GM18519 (cell line): ENCODE data around the gene GGCX.

ENCODE experiments used
- ATAC-seq: cut with Tn5 transposase; IDR thresholded peaks from one replicate; pipeline ENCODE4 v1.9.1; 2021; ENCODE audit warnings: mild to moderate bottlenecking, moderate library complexity; ENCODE audit not compliant: unreplicated experiment, low FRiP score

Gene GGCX

DNA sequence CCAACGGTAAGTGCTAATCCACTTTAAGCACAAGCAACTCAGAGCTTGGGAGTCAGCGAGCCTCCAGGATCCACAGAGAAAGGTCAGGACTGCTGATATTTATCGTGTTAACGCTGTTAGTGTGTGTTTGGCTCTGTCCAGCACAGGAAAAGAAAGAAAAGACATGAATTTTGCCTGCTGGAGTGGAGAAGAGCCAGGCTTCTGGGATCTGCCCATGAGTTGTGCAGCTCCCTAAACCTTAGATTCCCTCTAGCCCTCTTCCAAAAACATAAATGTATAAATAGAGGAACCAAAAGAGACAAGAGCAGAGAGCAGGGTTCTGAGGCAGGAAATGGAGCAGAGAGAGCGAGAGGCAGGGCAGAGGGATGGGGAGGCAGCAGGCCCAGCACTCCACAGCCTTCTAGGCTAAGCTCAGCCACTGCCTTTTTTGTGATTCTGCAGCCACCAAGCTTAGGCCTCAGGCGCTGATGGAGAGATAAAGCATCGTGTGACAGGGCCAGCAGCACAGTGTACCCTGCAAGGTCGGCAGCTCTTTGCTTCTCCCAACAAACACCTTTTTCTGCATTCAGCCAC lies 36.9 kb downstream of the GGCX start:
- ATAC-seq, result no peak

DNA sequence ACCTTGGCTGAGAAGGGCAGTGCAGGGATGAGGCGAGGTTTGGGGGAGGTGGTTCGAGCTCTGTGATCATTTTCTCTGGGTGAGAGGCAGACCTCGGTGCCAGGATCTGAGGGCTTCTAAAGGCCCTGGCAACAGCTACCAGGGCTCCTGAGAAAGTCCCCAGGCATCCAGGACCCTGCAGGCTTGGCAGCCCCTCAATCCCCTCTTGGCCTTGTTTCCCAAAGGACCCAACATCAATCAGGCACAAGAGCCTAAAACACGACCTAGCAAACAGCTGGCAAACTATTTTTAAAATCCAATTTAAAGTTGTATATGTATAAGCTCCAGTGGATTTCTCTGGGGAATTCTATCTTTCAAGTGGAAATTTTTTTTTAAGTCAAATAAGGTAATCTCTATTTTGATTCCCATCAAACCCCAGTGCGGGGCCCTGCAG lies 37.4 kb downstream of the GGCX start:
- no peak for ATAC-seq

DNA sequence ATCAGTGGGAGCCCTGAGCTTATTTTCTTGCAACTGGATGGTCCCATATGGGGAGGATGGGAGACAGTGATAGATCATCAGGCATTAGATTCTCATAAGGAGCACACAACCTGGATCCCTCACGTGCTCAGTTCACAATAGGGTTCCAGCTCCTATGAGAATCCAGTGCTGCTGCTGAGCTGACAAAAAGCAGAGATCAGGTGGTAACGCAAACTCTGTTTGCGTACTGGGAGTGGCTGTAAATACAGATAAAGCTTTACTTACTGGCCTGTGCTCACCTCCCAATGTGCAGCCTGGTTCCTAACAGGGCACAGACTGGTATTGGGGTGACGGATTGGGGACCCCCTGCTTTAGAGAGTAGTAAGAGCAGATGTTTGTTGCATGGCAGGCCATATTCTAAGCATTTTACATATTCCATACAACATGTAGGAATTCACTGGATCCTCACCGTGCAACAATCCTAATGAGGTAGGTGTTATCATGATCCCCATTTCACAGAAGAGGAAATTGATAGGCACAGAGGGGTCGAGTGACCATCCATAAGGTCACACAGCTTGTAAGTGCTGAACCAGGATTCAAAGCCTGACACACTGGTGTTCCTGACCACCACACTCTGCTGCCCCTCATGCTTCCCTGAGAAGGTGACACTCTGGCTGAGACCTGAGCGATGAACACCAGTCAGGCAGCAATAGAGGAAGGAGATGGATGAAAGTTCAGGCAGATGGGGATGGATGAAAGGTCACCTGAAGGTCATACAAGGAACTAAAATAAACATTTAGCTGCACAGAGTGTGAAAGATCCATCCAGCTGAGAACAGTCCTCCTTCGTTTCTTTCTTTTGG lies 38.0 kb downstream of the GGCX start:
- ATAC-seq, result no peak

DNA sequence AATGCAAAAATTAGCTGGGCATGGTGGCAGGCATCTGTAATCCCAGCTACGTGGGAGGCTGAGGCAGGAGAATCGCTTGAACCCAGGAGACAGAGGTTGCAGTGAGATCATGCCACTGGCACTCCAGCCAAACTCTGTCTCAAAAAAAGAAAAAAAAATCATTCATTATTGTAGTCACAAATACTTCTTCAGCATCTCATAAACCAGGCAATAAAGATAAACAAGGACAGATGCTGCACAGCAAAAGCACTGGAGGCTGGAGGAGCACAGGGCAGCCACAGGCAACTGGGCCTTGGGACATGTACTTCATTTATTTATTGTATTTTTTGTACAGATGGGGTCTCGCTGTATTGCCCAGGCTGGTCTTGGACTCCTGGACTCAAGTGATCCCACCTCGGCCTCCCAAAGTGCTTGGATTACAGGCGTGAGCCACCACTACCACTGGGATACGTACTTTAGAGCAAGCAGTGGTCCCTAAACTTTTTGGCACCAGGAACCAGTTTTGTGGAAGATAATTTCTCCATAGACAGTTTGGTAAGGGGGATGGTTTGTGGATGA lies 39.1 kb downstream of the GGCX start:
- ATAC-seq, result no peak

DNA sequence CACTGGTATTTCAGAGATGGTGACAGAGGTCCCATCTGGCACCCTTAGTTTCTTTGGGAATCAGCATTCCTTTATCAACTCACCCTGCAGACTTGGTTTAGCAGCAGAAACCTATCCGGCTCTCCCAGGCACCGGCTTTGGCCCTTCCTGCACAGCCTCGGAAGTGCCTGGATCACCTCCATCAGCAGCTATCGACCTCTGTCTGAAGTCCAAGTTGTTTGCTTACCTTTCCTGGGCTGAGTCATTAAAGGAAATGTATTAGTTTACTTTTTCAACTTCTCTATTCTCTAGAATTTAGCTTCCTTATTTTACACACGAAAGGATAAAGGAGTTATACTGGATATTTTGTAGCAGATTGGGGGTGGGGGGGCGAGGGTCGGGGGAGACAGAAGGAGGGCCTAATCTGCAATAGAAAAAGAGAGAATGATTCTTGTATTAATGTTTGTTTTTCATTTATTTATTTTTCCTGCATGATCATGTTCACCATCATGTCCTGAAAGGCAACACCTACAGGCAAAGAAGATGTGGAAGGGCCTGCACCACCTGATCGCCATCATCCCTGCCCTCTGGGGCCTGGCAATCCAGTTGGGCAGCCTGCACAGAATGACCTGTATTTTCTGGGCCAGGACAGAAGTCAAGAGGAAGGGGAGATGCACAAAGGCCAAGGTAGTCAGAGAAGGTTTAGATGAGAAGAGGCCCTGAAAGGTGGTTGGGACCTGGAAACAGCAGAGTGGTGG lies 44.5 kb downstream of the GGCX start:
- no peak for ATAC-seq

DNA sequence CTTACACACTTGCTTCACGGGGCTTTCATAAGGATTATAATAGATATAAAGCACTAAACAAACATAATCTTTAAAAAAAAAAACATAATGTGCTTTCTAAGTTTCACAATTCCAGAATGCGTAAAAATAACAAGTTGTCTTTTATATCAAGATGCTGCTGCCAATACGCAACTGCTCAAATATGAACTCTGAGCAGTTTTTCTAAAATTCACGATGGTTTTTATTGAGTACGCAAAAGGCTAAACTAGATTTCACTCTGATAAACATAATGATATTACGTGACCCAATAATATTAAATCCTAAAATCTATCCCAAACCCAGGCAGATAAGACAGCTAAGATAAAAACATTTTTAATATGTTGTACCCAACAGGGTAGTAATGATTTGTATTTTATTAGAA lies 47.0 kb downstream of the GGCX start:
- no peak for ATAC-seq

DNA sequence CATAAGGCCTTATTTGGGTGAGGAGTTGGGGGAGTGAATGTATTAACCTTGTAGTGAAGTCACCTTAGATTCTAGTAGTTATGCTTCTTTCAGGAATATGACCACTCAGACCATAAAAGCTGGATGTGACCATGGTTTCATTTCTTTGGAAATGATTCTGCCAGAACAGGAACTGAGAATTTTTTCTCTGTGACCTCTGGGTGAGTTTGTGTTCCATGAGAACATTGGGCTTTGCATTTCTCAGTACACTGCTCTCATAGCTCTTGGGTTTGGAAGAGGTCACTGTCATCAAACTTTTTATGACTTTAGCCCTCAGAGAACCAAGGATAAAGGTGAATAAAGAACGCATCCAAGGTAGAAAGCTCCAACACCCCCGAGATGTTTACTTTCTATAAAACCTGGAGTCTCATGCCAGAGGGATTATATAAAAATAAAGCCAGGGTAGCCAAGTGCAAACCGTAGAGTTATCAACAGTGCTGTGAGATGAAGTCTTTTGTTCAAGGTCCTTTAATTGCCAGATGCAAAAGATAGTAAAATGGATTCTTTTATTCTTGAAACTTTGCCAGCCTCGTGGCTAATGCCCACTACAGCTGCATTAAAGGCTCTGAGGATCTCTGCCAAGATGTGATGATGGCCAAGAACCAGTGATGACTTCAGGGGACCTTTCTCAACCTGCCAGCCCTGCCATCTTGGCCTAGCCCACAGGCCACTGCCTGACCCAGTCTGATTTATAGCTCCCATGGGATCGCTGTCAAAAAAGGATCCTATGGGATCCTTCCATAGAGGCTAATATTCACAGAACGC lies 50.1 kb downstream of the GGCX start:
- ATAC-seq, result no peak

DNA sequence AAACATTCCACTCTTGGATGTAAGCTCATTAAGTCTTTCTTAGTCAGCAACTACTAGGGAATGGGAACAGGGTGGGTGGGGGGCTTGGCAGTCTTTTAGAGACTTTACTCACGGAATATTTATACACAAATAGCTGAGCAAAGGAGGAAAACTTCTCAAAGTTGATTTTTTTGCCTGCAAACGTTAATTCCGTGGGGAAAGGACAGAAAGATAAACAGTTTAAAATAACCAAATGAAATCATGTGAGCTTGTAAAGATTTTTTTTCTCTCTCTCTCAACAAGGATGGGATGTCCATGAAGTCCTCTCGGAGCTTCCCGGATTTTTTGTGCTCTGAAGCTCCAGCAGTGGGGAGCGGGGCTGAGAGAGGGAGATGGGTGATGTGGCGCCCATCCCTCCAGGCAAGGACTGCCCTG lies 54.5 kb downstream of the GGCX start:
- no peak for ATAC-seq

DNA sequence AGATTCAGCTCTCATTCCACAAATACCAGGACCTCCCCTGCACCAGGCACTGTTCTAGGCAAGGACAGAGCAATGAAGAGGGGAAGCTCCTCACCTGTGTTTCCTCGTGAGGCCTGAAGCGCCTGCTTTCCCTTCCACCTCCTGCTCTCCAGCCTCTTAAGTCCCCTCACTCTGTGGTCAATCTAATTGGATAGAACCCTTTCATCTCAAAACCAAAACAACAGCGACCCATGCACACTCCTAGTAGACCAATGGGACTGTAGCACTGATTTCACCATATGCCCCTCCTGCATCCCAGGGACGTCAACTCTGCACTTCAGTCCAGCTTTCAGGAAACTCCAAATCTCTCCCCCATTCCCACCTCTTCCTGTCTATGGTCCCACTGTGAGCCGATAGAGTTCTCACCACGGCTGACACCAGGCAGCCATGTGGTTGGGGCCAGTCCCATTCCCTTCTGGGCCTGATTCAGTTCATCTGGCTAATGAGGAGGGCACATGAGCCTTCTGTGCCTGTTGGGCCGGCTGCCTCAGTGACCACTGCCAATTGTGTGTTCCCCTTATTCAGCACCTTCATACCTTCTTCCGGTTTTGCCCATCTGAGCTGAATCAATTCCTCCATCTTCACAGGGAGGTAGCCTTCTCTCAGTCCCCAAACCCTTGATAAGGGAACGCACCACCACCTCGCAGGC lies 55.6 kb downstream of the GGCX start:
- ATAC-seq, result no peak

DNA sequence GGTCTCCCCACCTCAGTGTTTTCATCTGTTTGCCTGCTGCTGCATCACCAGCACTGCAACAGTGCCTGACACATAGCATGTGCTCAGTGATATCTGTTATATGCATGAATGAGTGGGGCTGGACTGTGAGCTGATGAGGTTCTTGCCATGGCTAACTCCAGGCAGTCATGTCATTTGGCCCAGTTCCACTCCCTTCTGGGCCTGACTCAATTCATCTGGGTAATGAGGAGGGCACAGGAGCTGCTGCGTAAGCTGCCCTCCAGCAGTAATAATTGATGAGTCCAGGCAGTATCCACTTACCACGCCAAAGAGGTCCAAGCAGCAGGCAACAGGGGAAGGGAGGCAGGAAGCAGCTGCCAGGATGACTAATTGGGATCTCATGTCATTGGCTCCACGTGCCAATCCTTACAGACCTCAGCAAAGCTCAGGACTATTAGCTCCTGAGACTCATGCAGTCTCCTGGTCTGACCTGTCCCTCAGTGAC lies 56.5 kb downstream of the GGCX start:
- ATAC-seq, result no peak

DNA sequence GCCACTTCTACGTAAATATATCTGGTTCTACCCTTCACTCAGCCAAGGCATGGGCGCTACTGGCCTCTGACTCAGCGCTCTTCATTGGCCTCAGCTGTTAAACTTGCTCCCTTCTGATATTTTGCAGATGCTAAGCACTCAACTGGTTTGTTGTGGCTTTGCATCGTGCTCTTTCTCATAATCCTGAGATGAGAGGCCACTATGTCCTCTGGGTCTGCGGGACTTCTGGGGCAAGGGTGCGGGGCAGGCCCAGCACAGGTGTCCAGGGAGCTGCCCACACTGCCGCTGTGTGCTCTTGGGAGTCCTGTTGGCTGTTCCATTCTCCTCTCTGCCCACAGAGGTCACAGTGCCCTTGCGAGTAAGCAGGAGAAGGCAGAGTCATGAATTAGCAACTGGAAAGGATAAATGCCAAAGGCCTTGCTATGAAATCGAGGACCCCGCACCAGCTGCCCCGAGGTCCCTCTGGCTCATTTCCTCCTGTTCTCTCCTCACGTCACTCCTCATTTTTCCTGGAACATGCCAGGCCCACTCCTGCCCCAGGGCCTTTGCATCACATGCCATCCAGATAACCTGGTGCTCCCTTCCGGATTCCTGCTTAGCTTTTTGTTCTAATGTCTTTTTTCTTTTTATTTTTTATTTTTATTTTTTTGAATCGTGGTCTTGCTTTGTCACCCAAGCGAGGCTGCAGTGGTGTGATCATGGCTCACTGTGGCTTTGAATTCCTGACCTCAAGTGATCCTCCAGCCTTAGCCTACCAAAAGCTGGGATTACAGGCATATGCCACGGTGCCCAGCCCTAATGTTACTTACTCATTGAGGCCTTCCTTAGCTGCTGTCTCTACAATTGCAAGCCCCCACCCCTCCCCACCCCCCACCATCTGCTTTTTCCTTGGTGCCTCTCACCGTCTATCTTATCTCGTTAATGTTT lies 57.2 kb downstream of the GGCX start:
- no peak for ATAC-seq

DNA sequence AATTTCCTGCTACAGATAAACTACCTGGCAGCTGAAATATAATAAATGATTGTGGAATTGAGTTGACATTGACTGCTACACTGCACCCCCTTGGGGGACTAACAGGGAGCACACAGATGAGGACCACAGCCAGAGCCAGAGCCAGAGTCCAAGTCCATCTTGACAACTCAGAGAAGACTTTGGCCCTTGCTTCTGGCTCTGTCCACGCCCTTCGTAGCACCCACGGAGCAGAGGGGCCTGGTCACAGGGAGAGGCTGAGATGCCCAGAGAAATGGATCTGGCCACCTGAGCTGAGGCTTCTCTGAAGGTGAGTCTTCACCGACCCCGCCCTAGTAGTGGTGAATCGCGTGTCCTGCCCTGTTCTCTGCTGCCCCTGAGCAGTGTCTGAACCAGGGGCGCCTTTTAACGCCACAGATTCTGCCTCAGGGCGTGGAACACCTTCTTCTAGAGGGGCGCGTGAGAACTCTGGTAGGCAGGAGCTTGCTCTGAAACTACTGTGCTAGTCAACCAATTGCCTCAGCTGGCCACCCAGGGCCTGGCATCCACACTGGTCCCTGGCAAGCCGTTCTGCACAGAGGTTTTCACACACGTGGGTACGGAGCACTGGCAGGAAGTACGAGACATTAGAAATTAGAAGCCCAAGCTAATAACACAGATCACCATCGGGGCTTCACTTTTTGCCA lies 58.0 kb downstream of the GGCX start:
- no peak for ATAC-seq

DNA sequence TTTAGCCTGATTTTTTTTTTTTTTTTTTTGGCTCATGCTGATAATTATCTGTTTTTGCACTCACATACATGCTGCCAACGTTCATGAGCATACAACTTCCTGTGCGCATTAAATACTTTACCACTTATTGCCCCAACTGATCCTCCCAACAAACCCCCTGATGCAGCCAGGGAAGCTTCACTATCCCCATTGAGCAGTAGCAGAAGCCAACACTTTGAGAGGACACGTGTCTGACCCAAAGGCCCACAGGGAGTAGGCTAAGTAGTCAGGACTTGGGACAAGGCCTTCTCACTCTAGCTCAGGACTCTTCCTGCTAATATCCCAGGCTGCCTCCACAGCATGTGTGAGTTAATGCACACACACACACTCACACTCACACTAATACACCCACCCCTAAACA lies 58.6 kb downstream of the GGCX start:
- no peak for ATAC-seq

DNA sequence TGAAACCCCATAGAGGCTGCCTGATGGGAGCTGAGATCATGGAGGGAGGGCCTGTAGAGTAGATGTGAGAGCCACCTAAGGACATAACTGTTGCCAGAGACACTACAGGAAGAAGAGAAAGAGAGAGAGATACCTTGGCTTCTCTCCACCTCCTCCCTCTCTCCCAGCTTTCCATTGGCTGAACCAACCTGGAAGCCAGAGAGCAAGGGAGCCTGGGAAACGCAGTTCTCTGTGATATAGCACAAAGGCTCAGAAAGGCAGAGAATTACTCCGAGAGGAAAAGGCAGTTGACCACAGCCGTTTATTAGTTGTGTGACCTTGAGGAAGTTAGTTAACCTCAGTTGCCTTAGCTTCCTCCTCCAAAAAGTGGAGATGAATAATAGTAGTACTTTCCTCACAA lies 60.0 kb downstream of the GGCX start:
- no peak for ATAC-seq

DNA sequence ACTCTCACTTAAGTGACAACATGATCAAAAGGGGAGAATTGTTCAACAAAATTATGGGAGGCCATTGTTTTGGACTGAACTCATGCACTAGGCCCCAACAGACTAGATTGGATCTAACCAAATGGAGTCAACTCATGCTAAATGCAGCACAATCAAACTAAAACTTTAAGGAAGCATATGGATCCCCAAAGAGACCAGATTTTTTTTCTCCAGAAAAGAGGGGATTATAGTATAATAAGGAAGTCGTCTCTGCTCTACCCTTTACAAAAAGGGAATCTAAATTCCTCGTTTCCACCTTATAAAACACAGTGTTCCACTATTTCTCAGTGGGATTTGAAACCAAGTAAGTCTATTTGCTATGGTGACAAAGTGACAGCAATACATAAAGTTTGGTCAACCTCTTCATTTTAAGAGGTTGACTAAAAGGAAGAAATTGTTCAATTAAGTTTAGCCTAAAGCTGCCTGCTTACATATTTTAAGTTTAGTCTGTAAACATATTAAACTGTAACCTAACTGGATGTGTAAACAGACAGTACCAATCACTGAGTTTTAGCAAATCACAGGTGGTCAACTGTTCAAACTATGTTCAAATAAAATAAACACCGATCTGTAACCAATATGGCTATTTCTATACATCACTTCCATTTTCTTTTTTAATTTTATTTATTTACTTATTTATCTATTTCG lies 63.2 kb downstream of the GGCX start:
- ATAC-seq, result no peak

DNA sequence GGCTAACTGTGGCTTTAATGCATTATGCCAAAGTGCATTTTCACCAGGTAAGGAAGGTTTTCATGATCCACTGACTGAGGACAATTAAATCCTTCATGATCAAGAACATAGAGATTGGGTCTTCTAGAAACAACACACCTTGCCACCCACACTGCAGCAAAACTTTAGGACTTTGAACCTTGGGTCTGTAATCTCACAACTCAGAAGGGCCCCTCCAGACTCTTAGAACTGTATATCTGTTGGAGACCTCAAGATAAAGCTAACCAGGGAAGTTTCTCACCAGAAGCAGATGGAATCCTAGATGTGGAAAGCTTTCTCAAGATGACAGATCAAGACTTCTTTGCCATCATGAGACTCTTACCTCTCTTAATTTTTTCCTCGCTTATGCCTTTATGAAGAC lies 64.9 kb downstream of the GGCX start:
- no peak for ATAC-seq
